Neural progenitor cell (in vitro differentiated cells): ENCODE results near the gene CABLES1.

Experiments
- CTCF ChIP-seq: fragments of 200-600 bp; sonication (generic); IDR thresholded peaks from 2 replicates; pipeline ENCODE4 v1.5.1; 2017; ENCODE audit warnings: antibody characterized with exemption, mild to moderate bottlenecking
- EZH2 ChIP-seq: fragments of 200-600 bp; sonication (generic); IDR thresholded peaks from 2 replicates; pipeline ENCODE4 v1.6.1; 2017; ENCODE audit warnings: antibody characterized with exemption, mild to moderate bottlenecking, moderate library complexity

GRCh38 chr18:23106575-23106974 lies 28.7 kb upstream of the CABLES1 start:
- TF ChIP-seq CTCF (no peak), EZH2 (no peak)
